GM18505 (cell line): ENCODE results near the gene PWP1.
"Not testable (repeated sequence)": the region's sequence is repeated elsewhere in the genome, so short reads cannot be mapped to it uniquely, and the experiment has no call there.

Experiments
- ATAC-seq: cut with Tn5 transposase; IDR thresholded peaks from one replicate; pipeline ENCODE4 v1.9.1; 2021; ENCODE audit not compliant: unreplicated experiment
- POLR2A ChIP-seq: IDR thresholded peaks from 4 replicates; pipeline ENCODE4 v1.6.1; 2011; ENCODE audit warnings: borderline replicate concordance; ENCODE audit not compliant: insufficient read depth, insufficient read length; ENCODE audit errors: extremely low read depth

Gene PWP1

DNA sequence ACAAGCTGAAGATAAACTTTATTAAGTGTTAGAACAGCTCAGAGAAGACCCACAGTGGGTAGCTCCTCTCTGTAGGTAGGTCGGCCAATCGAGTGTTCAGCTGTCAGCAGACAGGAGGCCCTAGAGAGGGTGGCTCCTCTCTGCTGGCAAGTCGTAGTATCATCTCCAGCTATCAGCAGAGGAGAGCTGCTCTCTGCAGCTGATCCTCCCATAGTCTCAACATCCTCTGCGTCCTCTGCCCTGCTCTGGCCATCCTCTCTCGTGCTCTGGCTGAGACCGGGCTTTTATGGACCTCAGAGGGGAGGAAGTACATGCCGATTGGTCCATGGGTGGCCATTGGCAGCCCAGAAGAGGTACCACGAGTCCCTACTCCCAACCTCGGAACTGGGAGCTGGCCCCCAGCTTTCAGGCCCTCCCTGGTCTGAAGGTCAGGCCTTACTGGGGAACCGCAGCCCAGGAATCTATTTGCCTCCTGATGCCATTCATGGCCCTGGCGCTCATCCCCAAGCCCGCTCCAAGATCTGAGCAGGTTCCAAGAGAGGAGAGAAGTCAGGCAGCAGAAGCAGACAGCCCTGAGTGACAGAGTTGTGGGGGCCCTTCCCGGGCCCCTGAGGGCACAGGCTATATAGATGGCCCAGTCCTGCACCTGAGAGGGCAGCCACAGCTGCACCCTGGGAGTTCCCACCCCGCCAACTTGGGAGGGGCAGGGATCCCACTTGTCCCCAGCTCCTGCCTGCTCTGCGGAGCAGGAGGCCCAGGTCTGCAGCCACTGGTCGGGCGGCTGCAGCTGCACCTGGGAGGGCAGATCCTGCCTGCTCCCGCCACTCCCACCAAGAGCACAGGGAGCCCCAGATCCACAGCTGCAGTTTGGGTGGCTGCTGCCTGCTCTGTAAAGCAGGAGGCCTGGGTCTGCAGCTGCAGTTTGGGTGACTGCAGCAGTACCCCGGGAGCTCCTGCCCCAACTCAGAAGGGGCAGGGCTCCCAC lies 3.5 kb upstream of the PWP1 start:
- ATAC-seq: no peak
- no peak for TF ChIP-seq POLR2A

DNA sequence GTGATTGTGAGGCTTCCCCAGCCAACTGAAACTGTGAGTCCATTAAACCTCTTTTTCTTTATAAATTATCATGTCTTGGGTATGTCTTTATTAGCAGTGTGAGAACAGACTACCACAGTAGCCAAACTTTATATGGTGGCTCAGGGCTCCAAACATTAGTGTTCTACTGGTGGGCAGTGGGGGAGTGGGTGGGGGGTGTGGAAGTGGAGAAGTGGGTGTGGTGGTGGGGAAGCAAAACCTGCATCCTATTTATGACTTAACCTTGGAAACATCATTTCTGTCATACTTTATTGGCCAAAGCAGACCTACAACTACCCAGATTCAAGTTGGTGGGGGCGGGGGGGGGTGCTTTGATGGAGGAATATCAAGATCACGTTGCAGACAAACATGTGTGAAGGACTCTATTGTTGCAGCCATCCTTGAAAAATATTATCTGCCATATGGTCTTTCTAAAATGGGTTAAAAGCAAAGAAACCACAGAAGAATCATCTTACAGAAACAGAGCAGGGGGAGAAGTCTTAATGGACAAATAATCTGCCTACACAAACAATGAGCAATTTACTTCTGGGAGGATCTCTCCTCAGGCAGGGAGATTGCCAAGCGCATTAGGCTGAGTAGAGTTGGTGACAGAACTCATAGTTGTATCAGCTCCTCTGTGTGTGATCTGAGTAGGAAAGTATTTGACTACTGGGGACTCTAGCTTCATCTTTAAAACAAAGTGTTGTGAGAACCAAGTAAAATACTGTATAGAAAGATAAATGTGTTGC lies 1.4 kb upstream of the PWP1 start:
- TF ChIP-seq POLR2A: no peak
- no peak for ATAC-seq

GRCh38 chr12:107684990-107685359 lies 624 bp upstream of the PWP1 start:
- no peak for TF ChIP-seq POLR2A

GRCh38 chr12:107695772-107696171 lies 10.2 kb downstream of the PWP1 start:
- not testable (repeated sequence) for ATAC-seq

More at GRCh38 chr12:107684990-107685359, 624 bp upstream of the PWP1 start:
- no peak for ATAC-seq

- ATAC-seq: no peak
- no peak for TF ChIP-seq POLR2A
These were observed 16.5 kb downstream of the PWP1 start for GRCh38 chr12:107702106-107702505.

GRCh38 chr12:107704041-107704440 lies 18.4 kb downstream of the PWP1 start:
- TF ChIP-seq POLR2A: no peak
- ATAC-seq: no peak

DNA sequence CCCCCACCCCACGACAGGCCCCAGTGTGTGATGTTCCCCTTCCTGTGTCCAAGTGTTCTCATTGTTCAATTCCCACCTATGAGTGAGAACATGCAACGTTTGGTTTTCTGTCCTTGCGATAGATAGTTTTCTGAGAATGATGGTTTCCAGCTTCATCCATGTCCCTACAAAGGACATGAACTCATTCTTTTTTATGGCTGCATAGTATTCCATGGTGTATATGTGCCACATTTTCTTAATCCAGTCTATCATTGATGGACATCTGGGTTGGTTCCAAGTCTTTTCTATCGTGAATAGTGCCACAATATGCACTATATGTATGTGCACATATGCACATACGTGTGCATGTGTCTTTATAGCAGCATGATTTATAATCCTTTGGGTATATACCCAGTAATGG lies 19.9 kb downstream of the PWP1 start:
- ATAC-seq: not testable (repeated sequence)

DNA sequence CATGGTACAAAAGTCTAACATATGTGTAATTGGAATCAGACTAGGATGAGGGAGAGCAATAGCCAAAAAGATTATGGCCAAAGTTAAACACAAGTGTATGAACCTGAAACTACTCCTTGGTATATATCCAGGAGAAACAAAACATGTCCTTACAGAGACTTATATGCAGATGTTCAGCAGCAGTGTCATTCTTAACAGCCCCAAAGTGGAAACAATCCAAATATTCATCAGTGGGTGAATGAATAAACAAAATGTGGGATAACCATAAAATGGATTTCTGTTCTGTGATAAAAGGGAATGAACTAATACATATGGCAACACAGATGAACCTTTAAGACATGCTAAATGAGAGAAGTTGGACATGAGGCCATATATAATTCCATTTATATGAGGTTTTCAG lies 30.2 kb downstream of the PWP1 start:
- TF ChIP-seq POLR2A: no peak
- ATAC-seq: no peak

GRCh38 chr12:107718606-107719005 lies 33.0 kb downstream of the PWP1 start:
- TF ChIP-seq POLR2A: no peak
- no peak for ATAC-seq

GRCh38 chr12:107727327-107727726 lies 41.7 kb downstream of the PWP1 start:
- not testable (repeated sequence) for ATAC-seq

- ATAC-seq: not testable (repeated sequence)
These were observed 42.1 kb downstream of the PWP1 start for GRCh38 chr12:107727742-107728141.

GRCh38 chr12:107730618-107731341 lies 45.2 kb downstream of the PWP1 start:
- TF ChIP-seq POLR2A: no peak

GRCh38 chr12:107731366-107731765 lies 45.8 kb downstream of the PWP1 start:
- ATAC-seq: no peak
- TF ChIP-seq POLR2A: no peak

More at GRCh38 chr12:107730618-107731341, 45.2 kb downstream of the PWP1 start:
- ATAC-seq: no peak

DNA sequence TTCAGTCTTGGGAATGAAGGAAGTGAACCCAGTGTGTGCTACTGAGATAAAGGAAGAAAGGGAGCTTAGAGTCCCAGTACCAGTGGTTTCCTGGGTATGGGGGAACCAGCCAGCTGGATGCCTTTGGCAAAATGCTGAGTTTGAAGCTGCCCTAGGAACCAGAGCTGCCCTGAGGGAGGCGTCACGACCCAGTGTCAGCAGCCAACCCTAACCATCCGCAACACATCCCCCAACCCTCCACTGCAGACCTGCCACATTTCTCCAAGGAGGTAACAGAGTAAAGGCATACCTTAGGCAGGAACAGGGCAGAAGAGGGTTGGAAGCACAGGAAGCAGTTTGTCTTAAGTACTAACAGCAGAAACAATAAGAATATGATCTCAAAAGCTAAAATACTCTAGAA lies 46.8 kb downstream of the PWP1 start:
- no peak for ATAC-seq
- no peak for TF ChIP-seq POLR2A
